Measurements from ENCODE around the gene SRRM4. TPM values are rescaled to one million over a fixed set of nuclear protein-coding genes. Genes with fewer than 3 reads are reported as not detected.

Gene SRRM4
- total RNA-seq, 1 experiment from 2014 or later: 0.96 TPM

DNA sequence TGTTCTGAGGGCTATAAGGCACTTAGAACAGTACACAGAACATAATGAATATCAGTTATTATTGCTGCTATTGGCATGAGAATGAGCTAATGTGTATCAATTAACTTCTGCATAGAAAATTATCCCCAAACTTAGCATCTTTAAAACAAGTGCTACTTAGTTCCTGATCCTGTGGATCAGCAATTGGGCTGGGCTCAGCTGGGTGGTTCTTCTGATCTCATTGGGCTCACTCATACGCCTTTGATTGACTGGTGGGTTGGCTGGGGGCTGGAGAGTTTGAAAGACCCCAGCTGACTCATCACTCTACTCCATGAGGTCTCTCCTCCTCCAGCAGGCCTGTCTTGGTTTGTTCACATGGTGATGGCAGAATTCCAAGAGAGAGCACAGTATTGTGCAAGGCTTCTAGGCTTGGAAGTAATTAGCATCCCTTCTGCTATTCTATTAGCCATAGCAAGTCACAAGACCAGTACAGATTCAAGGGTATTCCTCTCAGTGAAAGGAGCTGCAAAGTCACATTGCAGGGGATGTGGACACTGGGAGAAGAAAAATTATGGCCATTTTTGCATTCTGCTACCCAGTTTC is 170.2 kb downstream of the SRRM4 start:
- CTCF ChIA-PET: no interaction called here
- Mint-ChIP-seq H3K36me3 (peaks cover 23% of the 10 kb centered on the region), H3K27ac (no peak overlapping the region), H3K4me3 (no peak overlapping the region), H3K4me1 (peaks cover 32% of the 10 kb centered on the region), H3K27me3 (ENCODE audit: low read depth) (no peaks in the 10 kb centered on the region), H3K9me3 (peaks cover 17% of the 10 kb centered on the region)
- ATAC-seq (no peak), DNase-seq (ENCODE audit: low spot score) (no peak)
- TF ChIP-seq, protein P1, sequence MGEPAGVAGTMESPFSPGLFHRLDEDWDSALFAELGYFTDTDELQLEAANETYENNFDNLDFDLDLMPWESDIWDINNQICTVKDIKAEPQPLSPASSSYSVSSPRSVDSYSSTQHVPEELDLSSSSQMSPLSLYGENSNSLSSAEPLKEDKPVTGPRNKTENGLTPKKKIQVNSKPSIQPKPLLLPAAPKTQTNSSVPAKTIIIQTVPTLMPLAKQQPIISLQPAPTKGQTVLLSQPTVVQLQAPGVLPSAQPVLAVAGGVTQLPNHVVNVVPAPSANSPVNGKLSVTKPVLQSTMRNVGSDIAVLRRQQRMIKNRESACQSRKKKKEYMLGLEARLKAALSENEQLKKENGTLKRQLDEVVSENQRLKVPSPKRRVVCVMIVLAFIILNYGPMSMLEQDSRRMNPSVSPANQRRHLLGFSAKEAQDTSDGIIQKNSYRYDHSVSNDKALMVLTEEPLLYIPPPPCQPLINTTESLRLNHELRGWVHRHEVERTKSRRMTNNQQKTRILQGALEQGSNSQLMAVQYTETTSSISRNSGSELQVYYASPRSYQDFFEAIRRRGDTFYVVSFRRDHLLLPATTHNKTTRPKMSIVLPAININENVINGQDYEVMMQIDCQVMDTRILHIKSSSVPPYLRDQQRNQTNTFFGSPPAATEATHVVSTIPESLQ (CRISPR knock-in tag; IDR thresholded peaks at IDR 0.05): no peak
- TF ChIP-seq, protein P2, sequence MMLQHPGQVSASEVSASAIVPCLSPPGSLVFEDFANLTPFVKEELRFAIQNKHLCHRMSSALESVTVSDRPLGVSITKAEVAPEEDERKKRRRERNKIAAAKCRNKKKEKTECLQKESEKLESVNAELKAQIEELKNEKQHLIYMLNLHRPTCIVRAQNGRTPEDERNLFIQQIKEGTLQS (CRISPR knock-in tag; conservative IDR thresholded peaks at IDR 0.05): no peak
- TF ChIP-seq HMGA2 (CRISPR knock-in tag; IDR thresholded peaks at IDR 0.05) (no peak), ATF2 (CRISPR knock-in tag; IDR thresholded peaks at IDR 0.05; ENCODE audit: borderline replicate concordance, low read depth) (no peak), ZMAT4 (CRISPR knock-in tag; IDR thresholded peaks at IDR 0.05) (no peak), NR1H2 (CRISPR knock-in tag; IDR thresholded peaks at IDR 0.05) (no peak), MXD4 (CRISPR knock-in tag; IDR thresholded peaks at IDR 0.05; ENCODE audit: borderline replicate concordance) (no peak), CREB1 (CRISPR knock-in tag; IDR thresholded peaks at IDR 0.05) (no peak)
- TF ChIP-seq, protein P3, sequence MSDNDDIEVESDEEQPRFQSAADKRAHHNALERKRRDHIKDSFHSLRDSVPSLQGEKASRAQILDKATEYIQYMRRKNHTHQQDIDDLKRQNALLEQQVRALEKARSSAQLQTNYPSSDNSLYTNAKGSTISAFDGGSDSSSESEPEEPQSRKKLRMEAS (CRISPR knock-in tag; IDR thresholded peaks at IDR 0.05): no peak
- POLR2A ChIA-PET: no interaction called here

DNA sequence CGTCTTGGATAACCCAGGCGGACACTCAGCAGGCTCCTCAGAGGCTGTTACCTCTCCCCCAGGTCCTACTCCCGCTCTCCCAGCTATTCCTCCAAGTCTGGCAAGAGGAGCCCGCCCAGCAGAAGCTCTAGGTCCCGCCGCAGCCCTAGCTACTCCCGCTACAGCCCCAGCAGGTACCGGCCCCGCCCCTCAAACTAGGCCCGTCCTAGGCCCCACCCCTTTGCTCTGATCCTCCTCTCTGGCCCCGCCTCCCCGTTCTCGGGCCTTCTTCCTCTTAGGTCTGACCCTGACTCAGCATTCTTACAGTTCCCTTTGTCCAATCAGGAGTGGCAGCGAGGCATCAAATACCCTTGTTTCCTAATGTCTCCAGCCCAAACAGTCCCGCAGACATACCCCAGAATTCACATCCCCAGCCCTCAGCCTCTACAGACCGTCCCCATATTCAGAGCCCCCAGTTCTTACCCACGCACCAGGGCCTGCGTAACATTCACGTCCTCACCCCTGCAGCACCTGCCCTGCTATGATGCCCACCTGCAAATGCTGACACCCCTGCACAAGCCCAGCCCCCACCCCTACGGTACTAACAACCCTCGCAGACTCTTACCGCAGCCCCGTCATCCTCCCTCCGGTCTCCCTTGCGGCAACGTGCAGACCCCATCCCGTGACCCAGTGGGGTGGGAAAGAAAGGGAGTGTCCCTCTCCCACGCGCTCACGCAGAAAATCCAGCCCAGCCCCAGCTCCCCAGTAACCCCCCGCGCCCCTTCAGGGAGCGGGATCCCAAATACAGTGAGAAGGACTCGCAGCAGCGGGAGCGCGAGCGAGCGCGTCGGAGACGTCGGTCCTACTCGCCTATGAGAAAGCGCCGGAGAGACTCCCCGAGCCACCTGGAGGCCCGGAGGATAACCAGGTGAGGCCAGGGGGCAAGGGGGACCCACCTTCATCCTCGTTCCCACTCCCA is 172.4 kb downstream of the SRRM4 start:
- no peaks in the 10 kb centered on the region for H3K27me3 Mint-ChIP-seq (ENCODE audit: low read depth)
- DNase-seq (ENCODE audit: low spot score): peak; percentile 99
- H3K4me3 Mint-ChIP-seq: peak overlapping the region; percentile 98
- H3K4me1 Mint-ChIP-seq: peaks cover 19% of the 10 kb centered on the region
- ATAC-seq: peak; percentile 84
- ChIA-PET POLR2A (interaction anchor here (0.6 to 4.0 kb wide), 16 partner anchors 8 to 706 kb away, joined by 3 to 15 read pairs (median 4); partner anchors contain the start of genes HSPB8 and SRRM4), CTCF (interaction anchor here (0.6 to 3.7 kb wide), 20 partner anchors 25 to 1034 kb away, joined by 3 to 24 read pairs (median 4); partner anchors contain the start of genes HSPB8 and SRRM4)
- peaks cover 17% of the 10 kb centered on the region for H3K9me3 Mint-ChIP-seq
- peaks cover 23% of the 10 kb centered on the region for H3K36me3 Mint-ChIP-seq
- H3K27ac Mint-ChIP-seq: peak overlapping the region; percentile 99
- TF ChIP-seq FOXP1 (CRISPR knock-in tag; IDR thresholded peaks at IDR 0.05; ENCODE audit: borderline replicate concordance) (peak; percentile 21; the same call in 1 of the 2 replicates), NFE2L1 (CRISPR knock-in tag; IDR thresholded peaks at IDR 0.05) (peak; percentile 98), ETV6 (CRISPR knock-in tag; IDR thresholded peaks at IDR 0.05) (peak; percentile 74; the same call in 1 of the 2 replicates), SMAD3 (CRISPR knock-in tag; IDR thresholded peaks at IDR 0.05; ENCODE audit: borderline replicate concordance) (peak; percentile 61; the same call in 1 of the 2 replicates), ZNF219 (CRISPR knock-in tag; IDR thresholded peaks at IDR 0.05; ENCODE audit: borderline replicate concordance) (no peak), FOXK1 (CRISPR knock-in tag; IDR thresholded peaks at IDR 0.05) (no peak; the same call in none of the 2 replicates), JUN (CRISPR knock-in tag; IDR thresholded peaks at IDR 0.05) (no peak), TEAD1 (CRISPR knock-in tag; IDR thresholded peaks at IDR 0.05) (no peak), SMAD4 (CRISPR knock-in tag; IDR thresholded peaks at IDR 0.05) (no peak)
- TF ChIP-seq, protein P4, sequence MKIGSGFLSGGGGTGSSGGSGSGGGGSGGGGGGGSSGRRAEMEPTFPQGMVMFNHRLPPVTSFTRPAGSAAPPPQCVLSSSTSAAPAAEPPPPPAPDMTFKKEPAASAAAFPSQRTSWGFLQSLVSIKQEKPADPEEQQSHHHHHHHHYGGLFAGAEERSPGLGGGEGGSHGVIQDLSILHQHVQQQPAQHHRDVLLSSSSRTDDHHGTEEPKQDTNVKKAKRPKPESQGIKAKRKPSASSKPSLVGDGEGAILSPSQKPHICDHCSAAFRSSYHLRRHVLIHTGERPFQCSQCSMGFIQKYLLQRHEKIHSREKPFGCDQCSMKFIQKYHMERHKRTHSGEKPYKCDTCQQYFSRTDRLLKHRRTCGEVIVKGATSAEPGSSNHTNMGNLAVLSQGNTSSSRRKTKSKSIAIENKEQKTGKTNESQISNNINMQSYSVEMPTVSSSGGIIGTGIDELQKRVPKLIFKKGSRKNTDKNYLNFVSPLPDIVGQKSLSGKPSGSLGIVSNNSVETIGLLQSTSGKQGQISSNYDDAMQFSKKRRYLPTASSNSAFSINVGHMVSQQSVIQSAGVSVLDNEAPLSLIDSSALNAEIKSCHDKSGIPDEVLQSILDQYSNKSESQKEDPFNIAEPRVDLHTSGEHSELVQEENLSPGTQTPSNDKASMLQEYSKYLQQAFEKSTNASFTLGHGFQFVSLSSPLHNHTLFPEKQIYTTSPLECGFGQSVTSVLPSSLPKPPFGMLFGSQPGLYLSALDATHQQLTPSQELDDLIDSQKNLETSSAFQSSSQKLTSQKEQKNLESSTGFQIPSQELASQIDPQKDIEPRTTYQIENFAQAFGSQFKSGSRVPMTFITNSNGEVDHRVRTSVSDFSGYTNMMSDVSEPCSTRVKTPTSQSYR (CRISPR knock-in tag; IDR thresholded peaks at IDR 0.05): no peak
- TF ChIP-seq, protein P5, sequence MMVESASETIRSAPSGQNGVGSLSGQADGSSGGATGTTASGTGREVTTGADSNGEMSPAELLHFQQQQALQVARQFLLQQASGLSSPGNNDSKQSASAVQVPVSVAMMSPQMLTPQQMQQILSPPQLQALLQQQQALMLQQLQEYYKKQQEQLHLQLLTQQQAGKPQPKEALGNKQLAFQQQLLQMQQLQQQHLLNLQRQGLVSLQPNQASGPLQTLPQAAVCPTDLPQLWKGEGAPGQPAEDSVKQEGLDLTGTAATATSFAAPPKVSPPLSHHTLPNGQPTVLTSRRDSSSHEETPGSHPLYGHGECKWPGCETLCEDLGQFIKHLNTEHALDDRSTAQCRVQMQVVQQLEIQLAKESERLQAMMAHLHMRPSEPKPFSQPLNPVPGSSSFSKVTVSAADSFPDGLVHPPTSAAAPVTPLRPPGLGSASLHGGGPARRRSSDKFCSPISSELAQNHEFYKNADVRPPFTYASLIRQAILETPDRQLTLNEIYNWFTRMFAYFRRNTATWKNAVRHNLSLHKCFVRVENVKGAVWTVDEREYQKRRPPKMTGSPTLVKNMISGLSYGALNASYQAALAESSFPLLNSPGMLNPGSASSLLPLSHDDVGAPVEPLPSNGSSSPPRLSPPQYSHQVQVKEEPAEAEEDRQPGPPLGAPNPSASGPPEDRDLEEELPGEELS (CRISPR knock-in tag; IDR thresholded peaks at IDR 0.05): peak; percentile 55; the same call in 1 of the 2 replicates

All from WTC11 (cell line).